ENCODE measurements around the gene ARGLU1.

Gene ARGLU1

DNA sequence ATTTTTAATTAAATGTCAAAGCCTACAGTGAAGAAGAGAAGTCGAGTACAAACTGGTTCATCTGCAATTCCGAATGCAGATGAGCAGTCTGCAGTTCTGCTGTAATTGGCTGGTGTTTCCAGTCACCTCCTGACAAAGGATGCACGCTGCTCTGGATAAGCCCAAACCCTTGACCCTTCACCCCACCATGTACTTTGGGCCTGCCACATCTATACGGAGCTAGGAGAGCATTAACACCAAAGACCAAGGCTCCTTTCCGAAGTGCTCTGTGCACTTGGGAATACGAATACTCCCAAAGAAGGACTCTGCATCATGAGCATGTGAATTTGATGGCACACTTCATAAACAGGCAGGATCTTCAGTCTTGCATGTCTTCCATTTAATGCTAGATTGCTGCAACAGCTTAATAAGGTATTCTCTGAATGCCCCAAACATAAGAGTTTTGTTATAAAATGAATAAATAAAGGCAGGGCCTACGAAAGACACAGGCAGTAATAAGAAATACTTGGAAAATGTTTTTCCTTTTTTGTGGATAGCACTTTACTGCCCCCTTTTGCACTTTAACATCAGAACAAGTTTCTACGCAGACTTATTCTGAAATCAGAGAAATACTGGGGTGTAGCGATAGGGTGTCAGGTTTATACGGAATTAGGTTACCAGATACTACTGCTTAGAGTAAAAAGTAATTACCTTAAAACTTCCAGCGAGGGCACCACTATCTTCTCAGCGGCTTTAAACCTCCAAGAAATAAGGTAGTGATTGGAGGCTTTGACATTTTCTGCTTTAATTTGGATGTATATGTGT, 47.5 kb downstream of the ARGLU1 start:
- no peak overlapping the region for H3K4me2 ChIP-seq (ENCODE audit: insufficient read depth, low read length, poor library complexity, severe bottlenecking)
- no peak overlapping the region for H2BK12ac ChIP-seq (ENCODE audit: low read length)
- no peak overlapping the region for H3K14ac ChIP-seq (ENCODE audit: low read length)
- H2BK5ac ChIP-seq (ENCODE audit: low read length): no peak overlapping the region
- H3K23ac ChIP-seq (ENCODE audit: low read depth, low read length, poor library complexity): no peak overlapping the region
- H2BK15ac ChIP-seq (ENCODE audit: low read length): no peak overlapping the region
- no peak overlapping the region for H3K9ac ChIP-seq (ENCODE audit: low read depth, low read length, poor library complexity)
- H3K18ac ChIP-seq (ENCODE audit: low read length): no peak overlapping the region
- H3K27ac ChIP-seq (replicated peaks; ENCODE audit: low read length): no peak overlapping the region
- no peak overlapping the region for H2AK5ac ChIP-seq (ENCODE audit: low read depth, low read length)
- H3K9me3 ChIP-seq (replicated peaks in 1 of 2; ENCODE audit: control insufficient read depth in 2 of 2, insufficient read depth in 1 of 2, low read depth in 1 of 2, low read length in 2 of 2): peaks cover 0 to 20% of the 10 kb centered on the region in 2 donors
- no peak overlapping the region for H4K91ac ChIP-seq (ENCODE audit: low read depth, low read length, poor library complexity)
- H3K4me1 ChIP-seq (ENCODE audit: control insufficient read depth in 2 of 2, insufficient read depth in 1 of 2, low read depth in 1 of 2, low read length in 2 of 2): peaks cover 20 to 21% of the 10 kb centered on the region in 2 donors
- WGBS, 2 donors (ENCODE audit: extremely low coverage in 2 of 2, insufficient read length in 2 of 2, insufficient replicate concordance in 1 of 2): no CpG with 5 or more reads among the region's 12 CpGs
- H2BK120ac ChIP-seq (ENCODE audit: low read depth, low read length): no peak overlapping the region
- DNase-seq (ENCODE audit: low spot score): no peak
- no peak overlapping the region for H2AFZ ChIP-seq (ENCODE audit: low read length)
- no peak overlapping the region for H3K4me3 ChIP-seq (ENCODE audit: low read length in 2 of 2)
- no peaks in the 10 kb centered on the region for H3K27me3 ChIP-seq (ENCODE audit: control insufficient read depth in 3 of 3, insufficient read depth in 3 of 3, low read depth in 1 of 3, low read length in 3 of 3)
- H3K36me3 ChIP-seq (replicated peaks in 1 of 2; ENCODE audit: control insufficient read depth in 2 of 2, insufficient read depth in 2 of 2, low read length in 2 of 2): peaks cover 7 to 98% of the 10 kb centered on the region in 2 donors
- H3K4ac ChIP-seq (ENCODE audit: low read length): no peak overlapping the region
- H4K8ac ChIP-seq (ENCODE audit: low read depth, low read length): no peak overlapping the region
- H3K79me1 ChIP-seq (ENCODE audit: low read depth, low read length): peaks cover 3% of the 10 kb centered on the region

DNA sequence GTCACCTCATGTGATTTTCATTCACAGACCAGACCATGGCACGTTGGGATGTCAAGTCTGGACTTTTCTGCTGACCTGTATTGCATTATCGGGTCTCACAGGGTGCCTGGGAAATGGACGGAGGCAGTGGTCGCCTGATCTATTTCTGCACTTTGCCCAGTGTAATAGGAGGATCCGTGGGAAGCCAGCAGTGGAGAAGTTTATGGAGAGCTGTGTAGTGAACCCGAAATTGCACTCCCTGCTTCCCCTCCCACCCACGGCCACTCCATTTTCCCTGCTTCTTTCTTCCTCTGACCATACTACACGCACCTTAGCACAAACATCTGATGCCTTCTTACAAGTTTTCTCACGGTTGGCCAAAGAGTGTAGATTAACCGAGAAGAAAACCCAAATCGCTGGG, 49.4 kb downstream of the ARGLU1 start:
- H2BK15ac ChIP-seq (ENCODE audit: low read length): no peak overlapping the region
- no peak overlapping the region for H2AK5ac ChIP-seq (ENCODE audit: low read depth, low read length)
- no peak overlapping the region for H4K8ac ChIP-seq (ENCODE audit: low read depth, low read length)
- no peak overlapping the region for H2BK120ac ChIP-seq (ENCODE audit: low read depth, low read length)
- H3K4ac ChIP-seq (ENCODE audit: low read length): no peak overlapping the region
- no peak overlapping the region for H3K18ac ChIP-seq (ENCODE audit: low read length)
- no peak overlapping the region for H2AFZ ChIP-seq (ENCODE audit: low read length)
- no peak overlapping the region for H3K9ac ChIP-seq (ENCODE audit: low read depth, low read length, poor library complexity)
- H3K79me1 ChIP-seq (ENCODE audit: low read depth, low read length): peaks cover 3% of the 10 kb centered on the region
- H4K91ac ChIP-seq (ENCODE audit: low read depth, low read length, poor library complexity): no peak overlapping the region
- no peak overlapping the region for H3K14ac ChIP-seq (ENCODE audit: low read length)
- no peak overlapping the region for H3K27ac ChIP-seq (replicated peaks; ENCODE audit: low read length)
- DNase-seq (ENCODE audit: low spot score): no peak
- no peak overlapping the region for H3K23ac ChIP-seq (ENCODE audit: low read depth, low read length, poor library complexity)
- H3K4me1 ChIP-seq (ENCODE audit: control insufficient read depth in 2 of 2, insufficient read depth in 1 of 2, low read depth in 1 of 2, low read length in 2 of 2): peaks cover 19 to 24% of the 10 kb centered on the region in 2 donors
- H2BK12ac ChIP-seq (ENCODE audit: low read length): no peak overlapping the region
- H2BK5ac ChIP-seq (ENCODE audit: low read length): no peak overlapping the region
- H3K9me3 ChIP-seq (replicated peaks in 1 of 2; ENCODE audit: control insufficient read depth in 2 of 2, insufficient read depth in 1 of 2, low read depth in 1 of 2, low read length in 2 of 2): peaks cover 0 to 20% of the 10 kb centered on the region in 2 donors
- no peak overlapping the region for H3K4me3 ChIP-seq (ENCODE audit: low read length in 2 of 2)
- H3K36me3 ChIP-seq (replicated peaks in 1 of 2; ENCODE audit: control insufficient read depth in 2 of 2, insufficient read depth in 2 of 2, low read length in 2 of 2): peaks cover 7 to 96% of the 10 kb centered on the region in 2 donors
- no peaks in the 10 kb centered on the region for H3K27me3 ChIP-seq (ENCODE audit: control insufficient read depth in 3 of 3, insufficient read depth in 3 of 3, low read depth in 1 of 3, low read length in 3 of 3)
- no CpG with 5 or more reads among the region's 11 CpGs for WGBS, 2 donors (ENCODE audit: extremely low coverage in 2 of 2, insufficient read length in 2 of 2, insufficient replicate concordance in 1 of 2)
- no peak overlapping the region for H3K4me2 ChIP-seq (ENCODE audit: insufficient read depth, low read length, poor library complexity, severe bottlenecking)

DNA sequence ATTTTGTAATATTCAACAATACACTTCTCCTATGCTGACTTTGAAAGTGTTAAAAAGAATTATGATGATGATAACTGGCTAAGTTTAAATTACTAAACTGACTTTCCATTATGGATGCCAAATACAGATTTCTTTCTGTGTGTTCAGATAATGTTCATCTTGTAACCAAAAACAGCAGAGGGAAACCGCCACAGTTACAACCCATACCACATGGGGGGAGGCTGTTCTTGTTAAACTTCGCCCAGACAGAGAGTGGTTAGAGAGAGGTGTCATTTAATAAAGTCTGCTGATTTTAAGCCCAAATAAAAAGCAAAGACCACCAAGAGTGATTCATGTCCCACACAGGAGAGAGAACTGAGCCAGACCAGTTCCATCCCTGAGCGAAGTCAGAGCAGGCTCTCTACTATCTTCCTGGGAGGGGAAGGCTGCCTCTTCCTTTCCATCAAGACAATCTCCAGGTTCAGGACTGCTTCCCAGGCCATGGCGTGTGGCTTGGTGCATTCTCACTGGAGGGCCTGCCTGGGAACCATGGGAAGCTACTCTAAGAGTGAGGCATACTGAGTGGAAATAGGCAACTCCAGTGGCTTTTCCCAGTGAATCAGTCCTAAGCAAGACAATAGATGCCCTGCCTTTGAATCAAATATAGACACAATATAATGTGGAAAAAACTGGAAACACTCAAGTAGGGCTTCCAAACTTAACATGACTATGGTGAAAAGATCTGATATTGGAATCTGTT, 50.7 kb downstream of the ARGLU1 start:
- peaks cover 13 to 21% of the 10 kb centered on the region in 2 donors for H3K4me1 ChIP-seq (ENCODE audit: control insufficient read depth in 2 of 2, insufficient read depth in 1 of 2, low read depth in 1 of 2, low read length in 2 of 2)
- no peak overlapping the region for H3K4ac ChIP-seq (ENCODE audit: low read length)
- no peaks in the 10 kb centered on the region for H3K27me3 ChIP-seq (ENCODE audit: control insufficient read depth in 3 of 3, insufficient read depth in 3 of 3, low read depth in 1 of 3, low read length in 3 of 3)
- H4K8ac ChIP-seq (ENCODE audit: low read depth, low read length): no peak overlapping the region
- H3K14ac ChIP-seq (ENCODE audit: low read length): no peak overlapping the region
- no peak overlapping the region for H2BK15ac ChIP-seq (ENCODE audit: low read length)
- H3K23ac ChIP-seq (ENCODE audit: low read depth, low read length, poor library complexity): no peak overlapping the region
- no peak overlapping the region for H2AFZ ChIP-seq (ENCODE audit: low read length)
- H3K4me2 ChIP-seq (ENCODE audit: insufficient read depth, low read length, poor library complexity, severe bottlenecking): no peak overlapping the region
- peaks cover 7 to 96% of the 10 kb centered on the region in 2 donors for H3K36me3 ChIP-seq (replicated peaks in 1 of 2; ENCODE audit: control insufficient read depth in 2 of 2, insufficient read depth in 2 of 2, low read length in 2 of 2)
- H4K91ac ChIP-seq (ENCODE audit: low read depth, low read length, poor library complexity): no peak overlapping the region
- no peak overlapping the region for H3K9ac ChIP-seq (ENCODE audit: low read depth, low read length, poor library complexity)
- no peak overlapping the region for H2BK5ac ChIP-seq (ENCODE audit: low read length)
- peaks cover 0 to 20% of the 10 kb centered on the region in 2 donors for H3K9me3 ChIP-seq (replicated peaks in 1 of 2; ENCODE audit: control insufficient read depth in 2 of 2, insufficient read depth in 1 of 2, low read depth in 1 of 2, low read length in 2 of 2)
- H2BK12ac ChIP-seq (ENCODE audit: low read length): no peak overlapping the region
- DNase-seq (ENCODE audit: low spot score): no peak
- H2BK120ac ChIP-seq (ENCODE audit: low read depth, low read length): no peak overlapping the region
- no peak overlapping the region for H2AK5ac ChIP-seq (ENCODE audit: low read depth, low read length)
- no peak overlapping the region for H3K4me3 ChIP-seq (ENCODE audit: low read length in 2 of 2)
- H3K79me1 ChIP-seq (ENCODE audit: low read depth, low read length): peaks cover 3% of the 10 kb centered on the region
- no CpG with 5 or more reads among the region's 4 CpGs for WGBS, 2 donors (ENCODE audit: extremely low coverage in 2 of 2, insufficient read length in 2 of 2, insufficient replicate concordance in 1 of 2)
- no peak overlapping the region for H3K27ac ChIP-seq (replicated peaks; ENCODE audit: low read length)
- H3K18ac ChIP-seq (ENCODE audit: low read length): peak overlapping the region; percentile 33

DNA sequence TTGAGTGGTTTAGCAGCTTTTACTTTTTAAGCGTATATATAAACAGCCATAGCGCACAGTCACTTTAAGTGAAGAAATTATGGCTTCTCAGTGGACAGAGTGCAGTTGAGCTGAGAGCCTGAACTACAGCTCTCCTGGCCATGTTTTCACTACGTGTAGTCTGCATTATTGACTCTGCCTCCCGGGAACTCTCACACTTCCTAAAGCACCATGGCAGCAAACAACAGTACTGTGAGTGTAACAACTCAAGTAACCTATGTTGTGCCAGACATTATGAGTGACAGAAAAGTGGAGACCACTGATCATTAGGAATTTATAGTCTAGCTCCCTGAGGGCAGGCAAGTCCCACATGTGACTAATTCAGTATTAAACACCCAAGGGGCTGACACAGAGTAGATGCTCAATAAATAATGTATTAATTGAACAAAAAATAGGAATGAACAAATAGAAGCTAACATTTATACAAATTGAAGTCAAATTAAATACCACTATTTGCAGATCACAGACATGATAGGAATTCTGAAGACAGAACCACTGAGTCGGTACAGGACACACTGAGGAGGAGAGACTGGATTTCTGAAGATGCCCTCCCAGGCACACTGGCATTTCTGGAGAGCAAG, 52.2 kb downstream of the ARGLU1 start:
- no peak overlapping the region for H3K4me3 ChIP-seq (ENCODE audit: low read length in 2 of 2)
- peaks cover 12 to 96% of the 10 kb centered on the region in 2 donors for H3K36me3 ChIP-seq (replicated peaks in 1 of 2; ENCODE audit: control insufficient read depth in 2 of 2, insufficient read depth in 2 of 2, low read length in 2 of 2)
- H4K91ac ChIP-seq (ENCODE audit: low read depth, low read length, poor library complexity): no peak overlapping the region
- no peak overlapping the region for H2BK12ac ChIP-seq (ENCODE audit: low read length)
- H3K18ac ChIP-seq (ENCODE audit: low read length): no peak overlapping the region
- peaks cover 3% of the 10 kb centered on the region for H3K79me1 ChIP-seq (ENCODE audit: low read depth, low read length)
- no peak overlapping the region for H3K9ac ChIP-seq (ENCODE audit: low read depth, low read length, poor library complexity)
- H2BK5ac ChIP-seq (ENCODE audit: low read length): no peak overlapping the region
- H3K9me3 ChIP-seq (replicated peaks in 1 of 2; ENCODE audit: control insufficient read depth in 2 of 2, insufficient read depth in 1 of 2, low read depth in 1 of 2, low read length in 2 of 2): peaks cover 0 to 22% of the 10 kb centered on the region in 2 donors
- H3K27ac ChIP-seq (replicated peaks; ENCODE audit: low read length): no peak overlapping the region
- H3K14ac ChIP-seq (ENCODE audit: low read length): no peak overlapping the region
- H2AK5ac ChIP-seq (ENCODE audit: low read depth, low read length): no peak overlapping the region
- no CpG with 5 or more reads among the region's 5 CpGs for WGBS, 2 donors (ENCODE audit: extremely low coverage in 2 of 2, insufficient read length in 2 of 2, insufficient replicate concordance in 1 of 2)
- no peak overlapping the region for H4K8ac ChIP-seq (ENCODE audit: low read depth, low read length)
- no peak overlapping the region for H2BK120ac ChIP-seq (ENCODE audit: low read depth, low read length)
- H3K4me2 ChIP-seq (ENCODE audit: insufficient read depth, low read length, poor library complexity, severe bottlenecking): no peak overlapping the region
- no peak overlapping the region for H2BK15ac ChIP-seq (ENCODE audit: low read length)
- no peak for DNase-seq (ENCODE audit: low spot score)
- no peak overlapping the region for H2AFZ ChIP-seq (ENCODE audit: low read length)
- H3K4ac ChIP-seq (ENCODE audit: low read length): no peak overlapping the region
- H3K27me3 ChIP-seq (ENCODE audit: control insufficient read depth in 3 of 3, insufficient read depth in 3 of 3, low read depth in 1 of 3, low read length in 3 of 3): no peaks in the 10 kb centered on the region
- no peak overlapping the region for H3K23ac ChIP-seq (ENCODE audit: low read depth, low read length, poor library complexity)
- H3K4me1 ChIP-seq (ENCODE audit: control insufficient read depth in 2 of 2, insufficient read depth in 1 of 2, low read depth in 1 of 2, low read length in 2 of 2): peaks cover 7 to 21% of the 10 kb centered on the region in 2 donors
